HUES6 (cell line): ENCODE results near the gene ZNF354B.

ENCODE experiments used
- H3K27ac ChIP-seq: 2 replicates; pipeline ENCODE4 v1.7.0; 2013; ENCODE audit warnings: low read depth, mild to moderate bottlenecking, low read length, inconsistent platforms
- H3K27me3 ChIP-seq: 2 replicates; pipeline ENCODE4 v1.6.1; 2013; ENCODE audit warnings: low read length; ENCODE audit not compliant: control insufficient read depth, insufficient read depth
- H3K36me3 ChIP-seq: 2 replicates; pipeline ENCODE4 v1.6.1; 2013; ENCODE audit warnings: low read length; ENCODE audit not compliant: control insufficient read depth, insufficient read depth
- H3K4me1 ChIP-seq: 2 replicates; pipeline ENCODE4 v1.6.1; 2013; ENCODE audit warnings: low read length; ENCODE audit not compliant: control insufficient read depth, insufficient read depth
- H3K4me3 ChIP-seq: 2 replicates; pipeline ENCODE4 v1.5.1; 2013; ENCODE audit warnings: low read depth, low read length
- H3K9ac ChIP-seq: one replicate; pipeline ENCODE4 v1.6.1; 2013; ENCODE audit warnings: mild to moderate bottlenecking, low read length
- H3K9me3 ChIP-seq: 2 replicates; pipeline ENCODE4 v1.6.1; 2013; ENCODE audit warnings: low read depth, low read length; ENCODE audit not compliant: control insufficient read depth, insufficient read depth

ZNF354B gene

DNA sequence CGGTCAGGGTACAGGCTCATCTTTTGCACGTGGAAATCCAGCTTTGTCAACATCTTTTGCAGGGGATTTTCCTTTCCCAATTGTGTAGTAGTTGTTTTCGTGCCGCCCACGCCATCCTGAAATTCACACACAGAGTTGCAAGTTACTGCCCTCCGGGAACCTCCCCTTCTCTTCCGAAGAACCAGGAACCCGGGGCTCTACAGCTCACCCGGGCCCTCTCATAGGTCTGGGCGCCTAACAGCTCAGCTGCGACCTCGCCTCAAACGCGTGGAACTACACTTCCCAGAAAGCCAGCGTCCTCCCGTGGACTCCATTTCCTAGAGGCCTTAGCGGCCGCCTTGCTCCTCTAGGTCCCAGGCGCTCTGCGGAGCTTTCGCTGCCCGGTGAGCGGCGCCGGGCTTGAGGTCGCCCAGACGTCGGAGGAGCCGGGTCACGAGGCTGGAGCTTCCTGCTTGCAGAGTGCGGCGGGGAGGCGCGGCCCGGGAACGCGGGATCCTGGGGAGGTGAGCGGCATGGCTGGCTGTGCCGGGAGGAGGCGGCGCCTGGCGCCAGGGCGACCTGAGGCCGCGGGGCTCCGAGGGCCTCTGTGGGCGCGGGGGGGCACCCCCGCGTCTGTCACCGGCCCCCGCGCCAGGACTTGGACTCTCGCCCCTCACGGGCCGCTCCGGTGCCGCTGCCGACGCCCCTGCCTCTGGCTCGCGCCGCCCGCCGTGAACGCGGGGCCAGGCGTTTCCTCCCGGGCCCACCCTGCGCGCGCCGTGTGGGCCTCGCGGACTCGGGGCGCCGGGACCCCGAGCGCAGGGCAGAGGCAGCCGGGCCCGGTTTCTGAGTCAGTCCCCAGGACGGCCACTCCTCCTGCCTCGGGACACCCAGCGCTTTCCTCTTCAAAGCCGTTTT is at the start of gene ZNF354B:
ZNF354B (plus strand) TSS at position 329 of the 897 bp plus-strand sequence. CDS start 1,095 bp downstream, outside the sequence.
- Histone ChIP-seq H3K9ac (peak within 1 kb of the TSS; percentile 75), H3K4me1 (no peaks in the 10 kb centered on the region), H3K27me3 (no peaks in the 10 kb centered on the region), H3K27ac (no peak within 1 kb of the TSS), H3K36me3 (peaks cover 23% of the 10 kb centered on the region), H3K4me3 (peak within 1 kb of the TSS; percentile 61), H3K9me3 (no peaks in the 10 kb centered on the region; the same call in 1 of the 2 replicates)

DNA sequence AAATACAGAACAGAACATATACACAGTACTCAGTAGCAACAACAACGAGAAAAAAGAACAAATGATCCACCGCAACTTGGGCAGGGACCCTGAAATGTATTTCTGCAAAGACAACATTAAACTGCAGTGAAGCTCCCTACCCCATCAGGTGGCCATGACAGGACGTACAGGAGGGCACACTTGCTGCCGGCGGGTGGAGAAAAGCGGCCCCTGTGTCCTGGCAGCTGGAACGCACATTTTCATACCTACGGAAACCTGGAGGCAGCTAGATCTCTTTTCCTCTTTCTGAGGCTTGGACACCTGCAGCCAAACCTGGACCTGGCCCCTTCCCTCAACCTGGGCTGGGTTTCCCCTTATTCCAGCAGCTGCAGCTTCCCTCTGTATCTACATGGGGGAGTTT is 42.2 kb upstream of the ZNF354B start:
- Histone ChIP-seq H3K9ac (no peak overlapping the region), H3K9me3 (peaks cover 3% of the 10 kb centered on the region; the same call in 1 of the 2 replicates), H3K27me3 (no peaks in the 10 kb centered on the region), H3K4me1 (no peaks in the 10 kb centered on the region), H3K36me3 (no peaks in the 10 kb centered on the region), H3K27ac (no peak overlapping the region), H3K4me3 (no peak overlapping the region)

DNA sequence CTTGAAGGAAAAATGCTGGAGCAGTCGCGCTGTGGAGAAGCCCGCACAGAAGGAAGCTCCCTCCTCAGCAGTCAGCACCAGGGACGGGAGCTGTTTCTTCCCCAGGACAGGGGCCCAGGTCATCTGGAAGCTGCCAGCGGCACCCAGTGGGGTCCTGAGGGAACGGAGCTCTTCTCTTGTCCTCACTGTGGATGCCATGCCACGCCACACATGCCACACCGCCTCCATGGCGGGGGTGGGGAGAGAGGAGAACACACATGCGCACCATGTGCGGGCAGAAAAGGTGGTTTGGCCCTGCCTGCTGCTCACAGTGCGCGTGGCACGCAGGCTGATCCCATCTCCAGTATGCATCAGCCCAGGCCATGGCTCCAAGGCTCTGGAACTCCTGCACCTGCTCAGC is 41.7 kb upstream of the ZNF354B start:
- Histone ChIP-seq H3K9me3 (peaks cover 6% of the 10 kb centered on the region; the same call in 1 of the 2 replicates), H3K27me3 (no peaks in the 10 kb centered on the region), H3K27ac (no peak overlapping the region), H3K36me3 (no peaks in the 10 kb centered on the region), H3K4me1 (no peaks in the 10 kb centered on the region), H3K4me3 (no peak overlapping the region), H3K9ac (no peak overlapping the region)

DNA sequence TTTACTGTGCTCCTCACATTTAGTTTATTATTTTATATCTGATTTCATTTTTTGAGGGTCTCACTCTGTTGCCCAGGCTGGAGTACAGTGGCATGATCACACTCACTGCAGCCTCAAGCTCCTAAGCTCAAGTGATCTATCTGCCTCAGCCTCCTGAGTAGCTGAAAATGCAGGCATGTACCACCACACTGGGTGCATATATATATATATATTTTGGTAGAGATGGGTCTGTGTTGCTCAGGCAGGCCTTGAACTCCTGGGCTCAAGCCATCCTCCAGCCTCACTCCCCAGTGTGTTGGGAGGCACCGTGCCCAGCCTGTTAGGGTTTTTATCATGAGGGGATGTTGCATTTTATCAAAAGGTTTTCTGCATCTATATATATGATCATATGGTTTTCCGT is 39.8 kb upstream of the ZNF354B start:
- Histone ChIP-seq H3K4me3 (no peak overlapping the region), H3K4me1 (no peaks in the 10 kb centered on the region), H3K9ac (no peak overlapping the region), H3K36me3 (no peaks in the 10 kb centered on the region), H3K9me3 (peaks cover 6% of the 10 kb centered on the region; the same call in 1 of the 2 replicates), H3K27ac (no peak overlapping the region), H3K27me3 (no peaks in the 10 kb centered on the region)

DNA sequence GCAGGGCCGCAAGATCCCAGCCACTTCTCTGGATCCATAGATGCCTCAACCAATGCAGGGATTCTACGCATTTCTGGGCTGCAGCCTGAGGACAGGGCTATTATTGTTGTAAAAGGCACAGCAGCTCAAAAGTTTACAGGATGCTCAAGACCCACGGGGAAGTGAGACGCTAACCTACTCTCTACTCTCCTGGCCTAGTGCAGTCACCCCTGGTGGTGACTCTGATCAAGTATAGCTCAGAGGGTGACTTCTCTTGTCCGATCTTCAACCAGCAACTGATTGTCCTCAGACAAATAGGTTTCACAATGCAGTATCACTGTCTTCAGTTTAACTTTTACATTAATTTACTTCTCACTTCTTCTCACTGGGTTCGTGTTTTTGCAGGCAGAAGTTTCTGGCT is 34.3 kb upstream of the ZNF354B start:
- H3K27ac ChIP-seq, result no peak overlapping the region

DNA sequence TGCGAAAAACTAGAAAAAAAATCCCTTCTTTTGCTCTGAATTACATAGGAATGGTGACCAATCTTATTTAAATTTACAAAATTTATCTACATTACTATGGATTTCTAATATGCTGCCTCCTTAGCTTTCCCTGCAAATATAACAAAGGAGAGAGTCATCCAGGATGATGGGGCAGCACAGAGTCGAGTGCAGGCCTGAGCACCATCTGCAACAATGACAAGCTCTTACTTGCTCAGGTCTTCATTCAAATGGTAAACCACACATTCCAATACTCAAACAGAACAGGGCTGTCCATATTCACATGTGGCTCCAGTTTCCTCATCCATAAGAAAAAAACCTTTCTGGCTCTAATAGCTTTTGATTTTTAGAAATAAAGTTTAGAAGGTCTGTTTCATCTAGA is 33.5 kb upstream of the ZNF354B start:
- Histone ChIP-seq H3K4me1 (peaks cover 6% of the 10 kb centered on the region), H3K9ac (no peak overlapping the region), H3K36me3 (no peaks in the 10 kb centered on the region), H3K4me3 (no peak overlapping the region), H3K27me3 (no peaks in the 10 kb centered on the region), H3K27ac (no peak overlapping the region), H3K9me3 (peaks cover 9% of the 10 kb centered on the region; the same call in 1 of the 2 replicates)

More for the DNA sequence above, 34.3 kb upstream of the ZNF354B start:
- no peak overlapping the region for H3K4me3 ChIP-seq
- no peaks in the 10 kb centered on the region for H3K27me3 ChIP-seq
- no peaks in the 10 kb centered on the region for H3K36me3 ChIP-seq
- H3K9me3 ChIP-seq, result peaks cover 4% of the 10 kb centered on the region; the same call in 1 of the 2 replicates
- no peak overlapping the region for H3K9ac ChIP-seq
- peaks cover 6% of the 10 kb centered on the region; the same call in 1 of the 2 replicates for H3K4me1 ChIP-seq

DNA sequence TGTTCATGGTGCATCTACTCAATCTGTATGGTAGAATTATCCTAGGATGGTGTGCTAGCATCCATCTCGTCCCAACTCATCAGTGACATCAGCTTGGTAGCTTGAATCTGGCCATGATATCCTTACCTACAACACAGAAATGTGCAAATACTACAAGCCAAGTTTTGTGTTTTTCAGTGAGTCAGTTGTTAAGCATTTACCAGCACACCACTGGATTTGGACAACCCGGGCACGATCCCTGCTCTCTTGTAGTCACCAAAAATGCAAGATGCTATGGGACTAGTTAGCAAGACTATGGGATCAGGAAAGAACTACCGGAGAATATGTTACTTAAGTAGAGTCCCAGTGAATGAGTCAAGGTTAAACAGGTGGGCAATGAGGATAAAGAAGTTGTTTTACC is 32.1 kb upstream of the ZNF354B start:
- Histone ChIP-seq H3K27me3 (no peaks in the 10 kb centered on the region), H3K9ac (no peak overlapping the region), H3K36me3 (no peaks in the 10 kb centered on the region), H3K4me1 (peaks cover 6% of the 10 kb centered on the region), H3K27ac (no peak overlapping the region), H3K9me3 (peaks cover 8% of the 10 kb centered on the region; the same call in 1 of the 2 replicates), H3K4me3 (no peak overlapping the region)

DNA sequence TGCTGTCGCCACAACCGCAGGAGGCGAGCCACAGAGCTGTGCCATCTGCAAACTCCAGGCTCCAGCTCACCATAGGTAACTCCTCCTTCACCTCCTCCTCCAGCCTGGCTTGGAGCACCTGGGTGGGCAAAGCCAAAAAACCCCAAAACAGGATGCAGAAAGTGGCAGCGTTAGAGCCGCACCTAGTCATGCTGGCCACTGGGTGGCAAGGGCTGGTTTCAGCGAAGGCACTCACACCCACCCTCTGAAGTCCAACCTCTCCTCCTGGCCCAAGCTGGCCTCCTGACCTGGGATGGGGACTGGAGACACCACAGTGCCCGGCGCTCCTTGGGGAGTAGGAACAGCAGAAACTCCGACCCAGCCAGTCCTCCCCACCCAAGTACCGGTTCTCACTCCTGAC is 28.7 kb upstream of the ZNF354B start:
- Histone ChIP-seq H3K9me3 (peaks cover 5% of the 10 kb centered on the region; the same call in 1 of the 2 replicates), H3K4me3 (no peak overlapping the region), H3K36me3 (no peaks in the 10 kb centered on the region), H3K27ac (no peak overlapping the region), H3K27me3 (no peaks in the 10 kb centered on the region), H3K9ac (no peak overlapping the region), H3K4me1 (peaks cover 3% of the 10 kb centered on the region)

DNA sequence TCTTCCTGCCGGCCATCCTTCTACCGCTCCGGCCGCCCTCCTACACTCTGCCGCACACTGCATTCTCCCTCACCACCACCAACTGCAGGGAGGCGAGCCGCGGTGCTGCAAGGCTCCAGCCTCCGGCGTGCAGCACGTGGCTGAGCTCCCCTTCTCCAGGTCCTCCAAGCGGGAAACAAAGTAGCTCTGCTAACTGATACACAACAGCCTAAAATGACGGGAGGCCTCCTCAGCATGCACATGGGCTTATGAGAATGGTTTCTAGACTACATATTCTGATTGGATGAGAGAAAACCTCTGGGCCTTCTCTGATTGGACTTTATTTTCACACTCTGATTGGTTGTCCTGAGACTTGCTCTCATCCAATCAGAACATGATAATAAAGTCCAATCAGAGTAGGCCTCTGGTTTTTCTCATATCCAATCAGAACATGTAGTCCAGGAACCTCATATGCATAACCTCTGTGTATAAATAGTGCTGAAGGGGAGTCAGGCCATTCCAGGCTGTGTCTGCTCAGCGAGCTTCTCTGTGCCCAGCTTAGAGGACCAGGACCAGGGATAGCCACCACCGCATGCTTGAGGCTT is 27.0 kb upstream of the ZNF354B start:
- Histone ChIP-seq H3K9ac (peak overlapping the region; percentile 66), H3K4me3 (peak overlapping the region; percentile 51)

DNA sequence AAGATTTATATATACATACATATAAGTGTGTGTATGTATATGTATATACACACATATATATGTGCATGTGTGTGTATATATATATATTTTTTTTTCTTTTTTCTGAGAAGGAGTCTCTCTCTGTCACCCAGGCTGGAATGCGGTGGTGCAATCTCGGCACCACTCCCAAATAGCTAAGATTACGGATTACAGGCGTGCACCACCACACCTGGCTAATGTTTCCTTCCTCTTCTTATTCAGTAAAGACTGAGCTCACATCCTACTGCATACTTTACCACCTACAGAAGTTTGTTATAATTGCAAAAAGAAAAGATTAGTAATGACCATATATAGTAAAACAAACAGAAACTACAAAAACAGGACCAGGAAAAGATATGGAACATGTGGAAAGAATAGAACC is 23.1 kb upstream of the ZNF354B start:
- Histone ChIP-seq H3K36me3 (no peaks in the 10 kb centered on the region), H3K9me3 (no peaks in the 10 kb centered on the region; the same call in 1 of the 2 replicates), H3K4me1 (no peaks in the 10 kb centered on the region), H3K27ac (no peak overlapping the region), H3K27me3 (no peaks in the 10 kb centered on the region), H3K9ac (no peak overlapping the region), H3K4me3 (no peak overlapping the region)

More for the DNA sequence above, 27.0 kb upstream of the ZNF354B start:
- no peaks in the 10 kb centered on the region for H3K27me3 ChIP-seq
- no peaks in the 10 kb centered on the region; the same call in none of the 2 replicates for H3K4me1 ChIP-seq
- peaks cover 5% of the 10 kb centered on the region; the same call in 1 of the 2 replicates for H3K9me3 ChIP-seq
- no peak overlapping the region for H3K27ac ChIP-seq
- no peaks in the 10 kb centered on the region for H3K36me3 ChIP-seq
